NCI-H345 treated with DMSO at 0.1 percent for 48 hours (cell line): ENCODE data around the gene GJC2.
A peak's percentile ranks its signal among the peaks of the same experiment; 100 is the strongest.

Source experiments
- DNase-seq: peaks from one replicate; lab custom pipeline; 2025; ENCODE audit not compliant: unreplicated experiment; lab: John Stamatoyannopoulos, UW

GJC2 gene

DNA sequence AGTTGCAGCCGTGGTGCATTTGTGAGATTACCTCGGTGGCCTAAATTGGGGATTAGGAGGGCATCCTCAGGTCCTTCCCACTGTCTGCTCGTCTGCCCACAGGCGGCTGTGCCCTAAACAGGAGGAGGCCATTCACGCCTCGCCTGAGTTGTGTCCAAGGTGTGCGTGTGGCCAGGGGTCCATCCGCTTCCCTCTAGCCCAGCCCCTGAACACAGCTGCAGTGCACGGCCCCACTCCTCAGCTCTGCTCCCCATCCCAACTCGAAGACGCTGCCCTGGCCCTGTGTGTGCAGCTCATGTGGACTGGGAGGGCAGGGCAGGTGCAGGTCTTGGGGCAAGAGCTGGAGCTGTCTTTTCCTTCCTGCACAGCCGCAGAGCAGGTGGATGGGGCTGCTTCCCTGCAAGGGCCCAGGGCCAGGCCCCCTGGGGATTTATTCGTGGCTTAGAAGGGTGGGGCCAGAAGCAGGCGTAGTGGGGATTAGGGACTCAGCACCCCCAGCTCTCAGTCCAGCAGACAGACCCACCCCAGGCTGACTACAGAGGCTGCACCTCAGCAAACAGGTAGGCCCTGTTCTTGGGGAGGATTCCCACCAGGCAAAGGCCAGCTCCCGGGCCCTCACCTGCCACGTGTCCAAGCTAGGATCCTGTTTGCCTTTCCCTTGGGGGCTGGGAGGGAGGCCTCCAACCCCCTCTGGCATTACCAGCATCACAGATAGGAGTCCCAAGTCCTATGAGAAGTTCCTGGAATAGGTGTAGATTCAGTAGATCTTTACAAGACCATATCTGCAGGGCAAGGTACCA, 5.3 kb upstream of the GJC2 start:
- DNase-seq: no peak

DNA sequence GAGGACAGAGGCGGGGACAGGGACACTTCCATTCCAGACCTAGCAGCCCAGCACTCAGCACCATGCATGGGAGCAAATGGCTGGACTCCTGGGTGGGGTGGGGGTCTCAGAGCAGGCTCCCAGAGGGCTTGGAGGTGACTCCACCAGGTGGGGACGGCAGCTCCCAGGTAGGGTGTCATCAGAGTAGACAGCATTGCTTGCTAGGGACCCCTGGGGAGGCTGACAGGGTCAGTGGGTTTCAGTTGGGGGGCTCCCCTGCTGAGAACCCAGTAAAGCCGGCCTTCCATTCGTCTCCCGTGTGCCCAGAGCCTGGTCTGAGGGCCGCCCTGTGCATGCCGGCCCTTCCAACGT, 4.8 kb upstream of the GJC2 start:
- DNase-seq: no peak

GRCh38 chr1:228145463-228146416, 4.0 kb upstream of the GJC2 start:
- no peak for DNase-seq

- DNase-seq: no peak
Measured at GRCh38 chr1:228146417-228147150, 3.1 kb upstream of the GJC2 start.

- no peak for DNase-seq
Measured at GRCh38 chr1:228147151-228147693, 2.5 kb upstream of the GJC2 start.

DNA sequence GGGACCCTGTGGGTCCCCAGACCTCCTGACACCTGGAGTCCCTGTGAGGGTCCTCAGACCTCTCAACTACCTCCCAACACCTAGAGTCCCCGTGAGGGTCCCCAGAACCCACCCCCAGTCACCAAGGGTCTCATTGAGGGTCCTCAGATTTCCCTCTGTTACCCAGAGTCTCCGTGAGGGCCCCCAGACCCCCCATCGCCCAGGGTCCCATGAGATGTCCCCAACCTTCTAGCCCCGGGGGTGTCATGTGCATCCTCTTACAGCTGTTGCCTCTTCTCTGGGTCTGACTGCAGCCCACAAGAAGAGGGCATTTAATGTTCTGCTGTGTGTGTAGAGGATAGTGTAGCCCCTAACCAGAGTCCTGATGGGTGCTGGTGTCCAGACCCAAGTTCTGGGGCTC, 2.0 kb upstream of the GJC2 start:
- DNase-seq: no peak

DNA sequence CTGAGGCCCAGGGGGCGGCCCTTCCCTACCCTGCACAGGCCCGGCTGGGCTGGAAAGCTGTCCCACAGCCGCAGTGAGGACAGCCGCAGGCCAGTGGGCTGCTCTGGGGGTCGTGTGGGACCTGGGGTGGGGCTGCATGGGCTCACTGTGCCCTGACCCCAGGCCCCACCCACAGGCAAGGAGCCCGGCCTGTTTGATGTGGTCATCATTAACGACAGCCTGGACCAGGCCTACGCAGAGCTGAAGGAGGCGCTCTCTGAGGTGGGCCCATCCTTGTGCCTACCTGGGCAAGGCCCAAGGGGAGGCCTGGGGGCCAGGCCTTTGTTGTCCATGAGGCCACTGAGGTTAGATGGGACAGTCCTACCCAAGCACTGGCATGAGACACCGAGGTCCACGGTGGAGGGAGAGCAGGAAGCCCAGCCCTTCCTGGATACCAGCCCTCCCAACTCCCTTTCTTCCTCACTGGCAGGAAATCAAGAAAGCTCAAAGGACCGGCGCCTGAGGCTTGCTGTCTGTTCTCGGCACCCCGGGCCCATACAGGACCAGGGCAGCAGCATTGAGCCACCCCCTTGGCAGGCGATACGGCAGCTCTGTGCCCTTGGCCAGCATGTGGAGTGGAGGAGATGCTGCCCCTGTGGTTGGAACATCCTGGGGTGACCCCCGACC, 1.4 kb upstream of the GJC2 start:
- no peak for DNase-seq

GRCh38 chr1:228148935-228149405, 760 bp upstream of the GJC2 start:
- no peak for DNase-seq

- DNase-seq: no peak
Measured at GRCh38 chr1:228150120-228150460, 360 bp downstream of the GJC2 start.

- DNase-seq: no peak
Measured at GRCh38 chr1:228150461-228151179, 890 bp downstream of the GJC2 start.

DNA sequence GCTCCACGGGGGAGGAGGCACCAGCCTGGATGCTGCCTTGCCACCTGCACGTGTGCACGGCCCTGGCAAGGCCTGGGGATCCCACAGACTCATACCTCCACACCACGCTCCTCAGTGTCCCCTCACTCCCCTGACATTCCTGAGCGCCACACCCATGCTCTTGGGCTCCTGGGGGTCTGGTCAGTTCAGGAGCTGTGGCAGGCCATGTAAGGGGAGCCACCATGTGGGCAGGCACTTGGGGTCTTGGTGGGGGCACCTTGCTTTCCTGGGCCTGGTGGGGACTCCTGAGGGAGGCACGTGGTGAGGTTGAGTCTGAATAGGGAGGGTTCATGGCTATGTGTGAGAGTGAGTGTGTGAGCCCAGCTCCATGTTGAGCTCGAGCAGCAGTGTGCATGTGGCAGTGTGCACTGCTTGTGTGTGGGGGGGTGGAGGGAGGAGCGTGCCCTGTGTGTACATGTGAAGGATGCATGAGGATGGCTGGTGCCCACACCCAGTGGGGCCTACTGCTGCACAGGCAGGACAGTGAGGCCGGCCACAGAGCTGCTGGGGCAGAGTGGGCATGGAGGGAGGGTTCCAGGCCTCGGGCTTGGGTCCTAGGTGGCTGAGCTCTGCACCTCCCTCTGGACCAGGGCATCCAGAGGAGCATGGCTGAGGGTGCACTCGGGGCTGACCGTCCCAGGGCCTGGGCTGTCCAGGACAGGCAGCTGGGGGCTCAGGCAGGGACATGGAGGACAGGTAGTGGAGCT, 1.6 kb downstream of the GJC2 start:
- no peak for DNase-seq

DNA sequence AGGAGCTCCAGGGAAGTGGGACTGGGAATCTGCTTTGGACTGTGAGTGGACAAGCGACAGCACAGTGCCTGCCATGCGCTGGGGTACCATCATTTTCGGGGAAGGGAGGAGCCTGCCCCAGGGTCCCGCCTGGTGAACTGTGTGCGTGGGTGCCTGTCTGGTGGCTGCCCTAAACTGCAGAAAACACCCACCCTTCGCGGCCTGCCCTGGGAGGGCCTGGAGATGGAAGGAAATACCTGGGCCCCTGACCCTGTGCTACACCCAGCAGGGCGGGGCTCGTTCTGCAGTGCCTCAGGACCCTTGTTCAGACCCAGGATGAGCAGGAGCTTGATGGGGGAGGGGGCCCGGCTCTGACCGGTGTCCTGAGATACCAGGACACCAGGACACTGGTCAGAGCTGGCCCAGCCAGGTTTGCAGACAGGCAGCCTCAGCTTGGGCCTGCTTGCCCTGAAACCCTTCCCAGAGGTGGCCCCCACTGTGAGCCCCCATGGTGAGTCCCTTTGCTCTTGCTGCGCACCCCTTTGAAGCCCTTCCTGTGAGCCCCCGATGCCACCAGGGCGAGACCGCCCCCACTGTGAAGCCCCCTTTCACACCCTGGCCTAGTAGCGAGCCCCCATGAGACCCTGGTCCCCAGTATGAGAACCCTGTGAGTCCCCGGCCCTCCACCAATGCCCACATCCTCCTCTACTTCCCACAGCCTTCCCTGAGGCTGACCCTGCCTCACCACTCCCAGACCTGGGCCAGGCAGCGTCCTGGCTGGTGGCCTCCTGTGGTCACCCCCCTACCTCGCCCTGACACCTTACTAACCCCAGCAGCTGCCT, 2.6 kb downstream of the GJC2 start:
- DNase-seq: no peak

- no peak for DNase-seq
Measured at GRCh38 chr1:228152918-228153258, 3.2 kb downstream of the GJC2 start.

DNA sequence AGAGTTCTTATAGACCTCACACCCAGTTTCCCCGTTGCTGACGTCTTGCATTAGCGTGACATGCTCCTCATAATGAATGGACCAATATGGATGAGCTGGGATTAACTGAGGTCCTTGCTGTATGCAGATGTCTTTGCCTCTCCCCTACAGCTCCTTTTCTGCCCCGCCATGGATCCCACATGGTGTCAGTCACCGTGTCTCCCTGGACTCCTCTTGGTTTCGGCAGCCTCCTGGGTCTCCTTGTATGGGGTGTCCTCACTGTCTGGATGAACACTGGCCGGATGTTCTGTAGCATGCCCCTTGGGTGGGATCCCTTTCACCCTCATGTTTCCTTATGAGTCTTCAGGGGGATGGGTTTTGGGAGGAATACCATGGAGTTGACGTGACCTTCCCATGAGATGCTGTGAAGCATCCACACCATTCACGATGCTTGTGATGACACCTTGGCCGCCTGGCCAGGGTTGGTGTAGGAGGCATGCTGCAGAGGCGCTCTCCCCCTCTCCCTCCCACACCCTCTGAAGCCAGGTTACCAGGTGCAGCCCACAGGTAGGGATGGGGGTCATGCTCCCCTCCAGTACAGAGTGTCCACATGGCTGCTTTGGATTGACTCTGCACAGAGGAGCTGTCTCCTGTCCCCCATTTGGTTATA, 4.4 kb downstream of the GJC2 start:
- DNase-seq: no peak

DNA sequence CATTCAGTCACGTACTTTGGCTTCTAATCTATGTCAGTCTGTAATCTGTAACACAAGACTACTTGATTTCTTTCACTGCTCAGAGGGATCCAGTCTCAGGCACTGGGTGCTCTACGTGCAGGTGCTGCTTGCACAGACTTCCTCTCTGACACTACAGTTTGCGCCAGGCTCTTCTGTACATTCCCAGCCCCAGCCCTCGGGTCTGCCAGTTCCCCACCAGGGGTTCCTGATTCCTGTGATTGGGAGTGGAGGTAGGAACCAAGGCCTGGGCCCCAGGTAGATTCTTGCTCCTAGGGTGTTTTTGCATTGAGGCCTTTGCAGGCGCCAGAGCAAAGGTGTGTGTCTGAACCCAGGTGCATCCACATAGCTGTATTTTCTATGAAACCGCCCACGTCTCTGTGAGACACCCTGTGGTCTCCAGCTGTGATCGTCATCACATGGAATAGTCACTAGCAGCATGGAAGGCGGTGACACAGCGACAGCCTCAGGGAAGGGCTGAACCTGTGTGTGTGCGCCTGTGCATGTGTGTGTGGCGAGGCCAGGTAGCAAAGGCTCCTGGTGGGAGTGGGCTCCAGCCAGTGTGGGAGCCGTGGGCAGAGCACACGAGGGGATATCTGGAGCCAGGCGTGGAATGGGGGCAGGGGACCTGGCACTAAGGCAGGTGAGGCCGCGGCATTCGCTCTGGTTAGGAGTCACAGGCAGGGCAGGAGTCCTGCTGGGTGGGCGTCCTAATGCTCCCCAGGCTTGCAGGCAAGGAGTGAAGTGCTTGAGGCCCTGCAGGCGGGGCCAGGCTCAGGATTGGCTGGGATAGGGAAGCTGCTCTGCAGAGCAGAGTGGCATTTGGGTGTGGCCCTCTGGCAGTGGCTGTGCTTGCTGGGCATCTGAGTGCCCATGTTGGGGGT, 5.2 kb downstream of the GJC2 start:
- DNase-seq: peak; percentile 56

DNA sequence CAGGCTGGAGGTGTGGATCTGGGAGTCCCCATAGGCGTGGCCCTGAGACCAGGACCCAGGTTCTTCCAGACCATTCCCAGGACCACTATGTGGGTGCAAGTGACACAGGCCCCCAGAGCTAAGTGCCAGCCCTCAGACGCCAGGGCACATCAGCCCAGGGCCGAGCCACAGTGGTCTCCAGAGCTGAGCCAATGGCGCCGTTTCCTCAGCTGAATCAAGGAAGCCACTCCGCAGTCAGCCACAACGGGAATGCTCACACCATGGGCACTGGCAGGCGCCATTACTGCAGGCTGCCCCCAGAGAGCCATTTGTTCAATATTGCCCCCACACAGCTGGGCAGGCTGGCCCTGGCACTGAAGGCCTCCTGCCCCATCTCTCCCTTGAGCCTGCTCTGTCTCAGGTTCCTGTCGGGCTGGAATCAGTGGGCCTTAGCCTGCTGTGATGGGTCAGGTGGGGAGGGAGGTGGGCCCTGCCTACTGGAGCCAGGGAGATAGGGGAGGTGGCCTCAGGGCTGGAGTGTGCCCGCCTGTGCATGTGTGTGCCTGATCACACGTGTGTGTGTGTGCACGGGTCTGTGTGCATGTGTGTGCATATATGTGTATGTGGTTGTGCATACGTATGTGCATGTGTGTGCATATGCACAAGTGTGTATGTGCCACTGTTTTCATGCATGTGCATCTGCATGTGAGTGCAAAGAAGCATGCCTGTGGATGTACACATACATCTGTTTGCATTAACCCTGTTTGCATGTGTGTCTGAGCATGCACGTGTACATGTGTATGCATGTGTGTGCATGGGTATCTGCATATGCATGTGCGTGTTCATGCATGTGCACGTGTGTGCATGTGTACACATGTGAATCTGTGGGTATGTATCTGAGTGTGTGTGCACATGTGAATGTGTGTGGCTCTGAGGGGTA, 6.1 kb downstream of the GJC2 start:
- no peak for DNase-seq
